ENCODE measurements around the gene DAPK2. TPM values are rescaled to one million over a fixed set of nuclear protein-coding genes. Genes with fewer than 3 reads are reported as not detected.

Gene DAPK2
- total RNA-seq, 4 donors from 2014 or later = 45.1 to 244 (median 107) TPM

- Histone ChIP-seq H3K27me3 (no peaks in the 10 kb centered on the region), H3K4me3 (no peak overlapping the region), H3K4me1 (peaks cover 0 to 3% (median 0%) of the 10 kb centered on the region in 4 donors), H3K36me3 (no peaks in the 10 kb centered on the region), H3K9me3 (no peaks in the 10 kb centered on the region), H3K27ac (no peak overlapping the region)
- in situ Hi-C loops (cut with MboI; ENCODE audit: low pct_ligation_motif_present in 1 of 4, low pct_unique_long_range_greater_than_20kb in 1 of 4, low sequenced_read_pairs in 3 of 4) (loop anchor here in 2 of 4 donors (5.0 to 25.0 kb wide), 2 partner anchors 86 to 116 kb away; no protein-coding TSS in a partner anchor), intact Hi-C loops (cut with DNase I; ENCODE audit: low total_unique reads) (loop anchor here (5.0 kb wide), 1 partner anchor 101 kb away; the partner anchor contains the start of gene DAPK2)
- WGBS, 2 donors (ENCODE audit: low coverage in 1 of 2) = 96 to 100% methylated on average over 1 to 4 of the region's 4 CpGs
- TF ChIP-seq POLR2A (IDR thresholded peaks at IDR 0.05) = no peak
- TF ChIP-seq POLR2AphosphoS5 (IDR thresholded peaks at IDR 0.05) = no peak
- no peak for DNase-seq
These were observed 99.7 kb downstream of the DAPK2 start for GRCh38 chr15:63946524-63947065.

- TF ChIP-seq CTCF (IDR thresholded peaks at IDR 0.05) = no peak
- TF ChIP-seq POLR2AphosphoS5 (IDR thresholded peaks at IDR 0.05) = no peak
- TF ChIP-seq EP300 (IDR thresholded peaks at IDR 0.05; ENCODE audit: low read depth) = no peak
- no peak for TF ChIP-seq POLR2A (IDR thresholded peaks at IDR 0.05)
- Histone ChIP-seq H3K9me3 (no peaks in the 10 kb centered on the region), H3K4me3 (no peak overlapping the region), H3K27me3 (no peaks in the 10 kb centered on the region), H3K4me1 (peaks cover 0 to 9% (median 1%) of the 10 kb centered on the region in 4 donors), H3K27ac (no peak overlapping the region), H3K36me3 (no peaks in the 10 kb centered on the region)
- WGBS, 2 donors (ENCODE audit: low coverage in 1 of 2) = 75 to 90% methylated on average over 4 to 9 of the region's 9 CpGs
- in situ Hi-C loops (cut with MboI; ENCODE audit: low pct_ligation_motif_present in 1 of 4, low pct_unique_long_range_greater_than_20kb in 1 of 4, low sequenced_read_pairs in 3 of 4) = loop anchor here in 2 of 4 donors (5.0 to 25.0 kb wide), 2 partner anchors 86 to 116 kb away; no protein-coding TSS in a partner anchor
- intact Hi-C loops (cut with DNase I; ENCODE audit: low total_unique reads) = loop anchor here (5.0 kb wide), 1 partner anchor 101 kb away; the partner anchor contains the start of gene DAPK2
- no peak for DNase-seq
These were observed 100.4 kb downstream of the DAPK2 start for GRCh38 chr15:63945838-63946298.

GRCh38 chr15:63945007-63945788, 101.1 kb downstream of the DAPK2 start:
- in situ Hi-C loops (cut with MboI; ENCODE audit: low pct_ligation_motif_present in 1 of 4, low pct_unique_long_range_greater_than_20kb in 1 of 4, low sequenced_read_pairs in 3 of 4) = loop anchor here in 2 of 4 donors (5.0 to 25.0 kb wide), 2 partner anchors 87 to 117 kb away; no protein-coding TSS in a partner anchor
- WGBS, 2 donors (ENCODE audit: low coverage in 1 of 2) = 50% methylated on average over 8 of the region's 8 CpGs; no CpG with 5 or more reads in 1 of the 2 donors
- Histone ChIP-seq H3K27me3 (no peaks in the 10 kb centered on the region), H3K4me3 (no peak overlapping the region), H3K27ac (no peak overlapping the region), H3K36me3 (no peaks in the 10 kb centered on the region), H3K4me1 (peaks cover 0 to 10% (median 1%) of the 10 kb centered on the region in 4 donors), H3K9me3 (no peaks in the 10 kb centered on the region)
- intact Hi-C loops (cut with DNase I; ENCODE audit: low total_unique reads) = loop anchor here (5.0 kb wide), 1 partner anchor 102 kb away; the partner anchor contains the start of gene DAPK2
- DNase-seq = peak; percentile 83
- TF ChIP-seq EP300 (IDR thresholded peaks at IDR 0.05; ENCODE audit: low read depth) (no peak), CTCF (IDR thresholded peaks at IDR 0.05) (peak; percentile 90 to 96 (median 94))

GRCh38 chr15:63944681-63944955, 101.7 kb downstream of the DAPK2 start:
- no peak for DNase-seq
- Histone ChIP-seq H3K36me3 (no peaks in the 10 kb centered on the region), H3K4me1 (peaks cover 0 to 14% (median 4%) of the 10 kb centered on the region in 4 donors), H3K4me3 (no peak overlapping the region), H3K27ac (no peak overlapping the region), H3K27me3 (no peaks in the 10 kb centered on the region), H3K9me3 (no peaks in the 10 kb centered on the region)
- intact Hi-C loops (cut with DNase I; ENCODE audit: low total_unique reads) = no loop called here
- 93 to 100% methylated on average over 2 to 3 of the region's 3 CpGs for WGBS, 2 donors (ENCODE audit: low coverage in 1 of 2)
- TF ChIP-seq POLR2A (IDR thresholded peaks at IDR 0.05) (no peak), CTCF (IDR thresholded peaks at IDR 0.05) (no peak), EP300 (IDR thresholded peaks at IDR 0.05; ENCODE audit: low read depth) (no peak)
- in situ Hi-C loops (cut with MboI; ENCODE audit: low pct_ligation_motif_present in 1 of 4, low pct_unique_long_range_greater_than_20kb in 1 of 4, low sequenced_read_pairs in 3 of 4) = loop anchor here in 1 of 4 donors (25.0 kb wide), 1 partner anchor 118 kb away; no protein-coding TSS in a partner anchor

Data from transverse colon (tissue), 4 donors.